HG02623 (cell line): ENCODE data around the gene TCF21.
"Not testable (repeated sequence)": the region's sequence is repeated elsewhere in the genome, so short reads cannot be mapped to it uniquely, and the experiment has no call there.

Source experiments
- ATAC-seq: cut with Tn5 transposase; IDR thresholded peaks from one replicate; pipeline ENCODE4 v1.9.1; 2021; ENCODE audit warnings: moderate library complexity; ENCODE audit not compliant: unreplicated experiment

TCF21 gene

GRCh38 chr6:133888929-133889556 is at the start of gene TCF21:
TSS of gene TCF21 (plus strand) at chr6:133889113. CDS start at chr6:133889398, 285 bp downstream.
- ATAC-seq, result no peak

- ATAC-seq, result no peak
Measured at GRCh38 chr6:133841176-133841575, 47.7 kb upstream of the TCF21 start.

GRCh38 chr6:133843098-133843497 is 45.8 kb upstream of the TCF21 start:
- no peak for ATAC-seq

GRCh38 chr6:133844709-133845108 is 44.2 kb upstream of the TCF21 start:
- no peak for ATAC-seq

- no peak for ATAC-seq
Measured at GRCh38 chr6:133854041-133854363, 34.9 kb upstream of the TCF21 start.

- ATAC-seq, result no peak
Measured at GRCh38 chr6:133854364-133855275, 34.3 kb upstream of the TCF21 start.

- no peak for ATAC-seq
Measured at GRCh38 chr6:133855276-133855990, 33.5 kb upstream of the TCF21 start.

GRCh38 chr6:133855991-133856370 is 32.9 kb upstream of the TCF21 start:
- ATAC-seq, result no peak

- ATAC-seq, result no peak
Measured at GRCh38 chr6:133856911-133857310, 32.0 kb upstream of the TCF21 start.

GRCh38 chr6:133857696-133858095 is 31.2 kb upstream of the TCF21 start:
- no peak for ATAC-seq

GRCh38 chr6:133861337-133861736 is 27.6 kb upstream of the TCF21 start:
- ATAC-seq, result not testable (repeated sequence)

GRCh38 chr6:133863228-133863627 is 25.7 kb upstream of the TCF21 start:
- ATAC-seq, result no peak

GRCh38 chr6:133865680-133866079 is 23.2 kb upstream of the TCF21 start:
- no peak for ATAC-seq

- no peak for ATAC-seq
Measured at GRCh38 chr6:133871131-133871530, 17.8 kb upstream of the TCF21 start.

- no peak for ATAC-seq
Measured at GRCh38 chr6:133873538-133873937, 15.4 kb upstream of the TCF21 start.

GRCh38 chr6:133877116-133877515 is 11.8 kb upstream of the TCF21 start:
- ATAC-seq, result no peak

- no peak for ATAC-seq
Measured at GRCh38 chr6:133880006-133880405, 8.9 kb upstream of the TCF21 start.

GRCh38 chr6:133880896-133881295 is 8.0 kb upstream of the TCF21 start:
- no peak for ATAC-seq

GRCh38 chr6:133886104-133886775 is 2.7 kb upstream of the TCF21 start:
- no peak for ATAC-seq

GRCh38 chr6:133887156-133887879 is 1.6 kb upstream of the TCF21 start:
- ATAC-seq, result no peak

- no peak for ATAC-seq
Measured at GRCh38 chr6:133887880-133888230, 1.1 kb upstream of the TCF21 start.
